Spinal cord (tissue), 10 donors: ENCODE results near the gene CELA2B. TPM values are rescaled to one million over a fixed set of nuclear protein-coding genes. Genes with fewer than 3 reads are reported as not detected.
A peak's percentile ranks its signal among the peaks of the same experiment; 100 is the strongest.

Experiments used
- DNase-seq, 6 donors: peaks; one replicate each; pipeline versions ENCODE4 v3.0.0 to v3.0.0-alpha.2; 2013 to 2015; ENCODE audit warnings: low spot score in 6 of 6, low read depth in 4 of 6
- H3K27ac ChIP-seq: one replicate; pipeline ENCODE4 v1.5.1; 2013; ENCODE audit warnings: low read depth, low read length, control low read depth
- H3K27me3 ChIP-seq: one replicate; pipeline ENCODE4 v1.6.1; 2013; ENCODE audit warnings: low read length; ENCODE audit not compliant: control insufficient read depth, insufficient read depth
- H3K36me3 ChIP-seq: one replicate; pipeline ENCODE4 v1.6.1; 2013; ENCODE audit warnings: low read length; ENCODE audit not compliant: control insufficient read depth, insufficient read depth
- H3K4me1 ChIP-seq: one replicate; pipeline ENCODE4 v1.6.1; 2013; ENCODE audit warnings: low read length; ENCODE audit not compliant: control insufficient read depth, insufficient read depth
- H3K4me3 ChIP-seq: one replicate; pipeline ENCODE4 v1.5.1; 2013; ENCODE audit warnings: low read depth, low read length, control low read depth
- H3K9me3 ChIP-seq: one replicate; pipeline ENCODE4 v1.6.1; 2013; ENCODE audit warnings: low read length; ENCODE audit not compliant: control insufficient read depth, insufficient read depth
- WGBS: methylation state at CpG from one replicate; pipeline ENCODE4 v1.1.5; 2013; ENCODE audit warnings: missing lambda C conversion rate; ENCODE audit not compliant: insufficient coverage; 5-methylcytosine and 5-hydroxymethylcytosine counted together
- polyA plus RNA-seq, 2 donors: library from polyadenylated mRNA; unstranded; fragments of 120-200 nt; gene quantifications; one replicate each; pipeline ENCODE4 v1.2.1, GENCODE V29; 2013; ENCODE audit not compliant: insufficient read length in 2 of 2
- total RNA-seq, 2 donors: library from RNA; depleted of rRNA in 1 of 2; stranded (reverse); fragments of 120-200 nt in 1 of 2; fragments of >200 nt in 1 of 2; gene quantifications; one replicate each; pipeline versions ENCODE4 v1.2.3 to v1.2.4, GENCODE V29; 2013 to 2014
- donor health status: healthy.

Gene CELA2B
- total and polyA plus RNA-seq, 4 donors, result 0.78 to 1.0 TPM; not detected in 2

GRCh38 chr1:15444468-15445389 lies 31.2 kb upstream of the CELA2B start:
- no peak for DNase-seq
- no peak overlapping the region for H3K4me3 ChIP-seq
- no peak overlapping the region for H3K27ac ChIP-seq
- no peaks in the 10 kb centered on the region for H3K9me3 ChIP-seq
- H3K27me3 ChIP-seq, result no peaks in the 10 kb centered on the region
- WGBS, result 79% methylated on average over 15 of the region's 17 CpGs
- no peaks in the 10 kb centered on the region for H3K4me1 ChIP-seq
- no peaks in the 10 kb centered on the region for H3K36me3 ChIP-seq

- 91% methylated on average over 11 of the region's 14 CpGs for WGBS
- no peaks in the 10 kb centered on the region for H3K9me3 ChIP-seq
- no peaks in the 10 kb centered on the region for H3K36me3 ChIP-seq
- no peaks in the 10 kb centered on the region for H3K4me1 ChIP-seq
- H3K27ac ChIP-seq, result no peak overlapping the region
- no peak for DNase-seq
- H3K27me3 ChIP-seq, result no peaks in the 10 kb centered on the region
- H3K4me3 ChIP-seq, result no peak overlapping the region
Observed at GRCh38 chr1:15445390-15446122, 30.3 kb upstream of the CELA2B start.

GRCh38 chr1:15446212-15446611 lies 29.7 kb upstream of the CELA2B start:
- Histone ChIP-seq H3K36me3 (no peaks in the 10 kb centered on the region), H3K27me3 (no peaks in the 10 kb centered on the region), H3K27ac (no peak overlapping the region), H3K4me3 (no peak overlapping the region), H3K9me3 (no peaks in the 10 kb centered on the region), H3K4me1 (no peaks in the 10 kb centered on the region)
- DNase-seq, result no peak
- 94% methylated on average over 3 of the region's 4 CpGs for WGBS

- WGBS, result 83% methylated on average over 1 of the region's 3 CpGs
- DNase-seq, result no peak
Observed at GRCh38 chr1:15448877-15449462, 26.9 kb upstream of the CELA2B start.

GRCh38 chr1:15449567-15449966 lies 26.3 kb upstream of the CELA2B start:
- Histone ChIP-seq H3K27ac (no peak overlapping the region), H3K27me3 (no peaks in the 10 kb centered on the region), H3K36me3 (no peaks in the 10 kb centered on the region), H3K4me1 (no peaks in the 10 kb centered on the region), H3K4me3 (no peak overlapping the region), H3K9me3 (no peaks in the 10 kb centered on the region)
- 86% methylated on average over 3 of the region's 3 CpGs for WGBS
- no peak for DNase-seq

More at GRCh38 chr1:15448877-15449462, 26.9 kb upstream of the CELA2B start:
- no peaks in the 10 kb centered on the region for H3K27me3 ChIP-seq
- no peaks in the 10 kb centered on the region for H3K9me3 ChIP-seq
- H3K4me1 ChIP-seq, result no peaks in the 10 kb centered on the region
- no peaks in the 10 kb centered on the region for H3K36me3 ChIP-seq
- H3K27ac ChIP-seq, result no peak overlapping the region
- no peak overlapping the region for H3K4me3 ChIP-seq

GRCh38 chr1:15451014-15451722 lies 24.7 kb upstream of the CELA2B start:
- Histone ChIP-seq H3K9me3 (no peaks in the 10 kb centered on the region), H3K4me1 (no peaks in the 10 kb centered on the region), H3K27ac (no peak overlapping the region), H3K36me3 (no peaks in the 10 kb centered on the region), H3K4me3 (no peak overlapping the region), H3K27me3 (no peaks in the 10 kb centered on the region)
- no peak for DNase-seq
- WGBS, result no CpG with 5 or more reads among the region's 6 CpGs

GRCh38 chr1:15452216-15452615 lies 23.7 kb upstream of the CELA2B start:
- Histone ChIP-seq H3K4me1 (no peaks in the 10 kb centered on the region), H3K9me3 (no peaks in the 10 kb centered on the region), H3K27me3 (no peaks in the 10 kb centered on the region), H3K27ac (no peak overlapping the region), H3K4me3 (no peak overlapping the region), H3K36me3 (no peaks in the 10 kb centered on the region)
- WGBS, result no CpG with 5 or more reads among the region's 1 CpG
- no peak for DNase-seq

GRCh38 chr1:15452866-15453571 lies 22.9 kb upstream of the CELA2B start:
- no peaks in the 10 kb centered on the region for H3K27me3 ChIP-seq
- H3K36me3 ChIP-seq, result no peaks in the 10 kb centered on the region
- no peaks in the 10 kb centered on the region for H3K9me3 ChIP-seq
- no peak overlapping the region for H3K27ac ChIP-seq
- WGBS, result 83% methylated on average over 6 of the region's 10 CpGs
- no peak overlapping the region for H3K4me3 ChIP-seq
- H3K4me1 ChIP-seq, result no peaks in the 10 kb centered on the region
- DNase-seq, result peak in 1 of 6 donors; percentile 86

GRCh38 chr1:15453734-15454133 lies 22.2 kb upstream of the CELA2B start:
- Histone ChIP-seq H3K4me3 (no peak overlapping the region), H3K4me1 (no peaks in the 10 kb centered on the region), H3K27me3 (no peaks in the 10 kb centered on the region), H3K9me3 (no peaks in the 10 kb centered on the region), H3K27ac (no peak overlapping the region), H3K36me3 (no peaks in the 10 kb centered on the region)
- WGBS, result 83% methylated on average over 11 of the region's 11 CpGs
- DNase-seq, result no peak
